SJSA1 (cell line): ENCODE results near the gene DYNC1LI1. TPM values are rescaled to one million over a fixed set of nuclear protein-coding genes. Genes with fewer than 3 reads are reported as not detected.

Source experiments
- DNase-seq, 2 experiments: peaks; one replicate each; pipeline ENCODE4 v3.0.0-alpha.2; 2015 to 2020; ENCODE audit warnings: low spot score in 2 of 2, low read depth in 1 of 2
- H3K27ac ChIP-seq: fragments of 250-450 bp; sonication (Bioruptor Pico); 2 replicates; pipeline ENCODE4 v1.5.1; 2020; ENCODE audit warnings: mild to moderate bottlenecking, moderate library complexity
- H3K27me3 ChIP-seq: fragments of 250-450 bp; sonication (Bioruptor Pico); replicated peaks from 2 replicates; pipeline ENCODE4 v1.5.1; 2020; ENCODE audit warnings: mild to moderate bottlenecking, moderate library complexity
- H3K36me3 ChIP-seq: fragments of 250-450 bp; sonication (Bioruptor Pico); 2 replicates; pipeline ENCODE4 v1.5.1; 2020; ENCODE audit warnings: mild to moderate bottlenecking
- H3K4me1 ChIP-seq: fragments of 250-450 bp; sonication (Bioruptor Pico); replicated peaks from 2 replicates; pipeline ENCODE4 v1.6.1; 2021; ENCODE audit warnings: mild to moderate bottlenecking
- H3K4me3 ChIP-seq: fragments of 250-450 bp; sonication (Bioruptor Pico); 2 replicates; pipeline ENCODE4 v1.5.1; 2020; ENCODE audit warnings: mild to moderate bottlenecking
- H3K9me3 ChIP-seq: fragments of 250-450 bp; sonication (Bioruptor Pico); replicated peaks from 2 replicates; pipeline ENCODE4 v1.5.1; 2020; ENCODE audit warnings: mild to moderate bottlenecking
- total RNA-seq: library from RNA; depleted of rRNA; stranded (reverse); fragments of >200 nt; shearing (Covaris generic); gene quantifications from 2 replicates; pipeline ENCODE4 v1.2.3, GENCODE V29; 2014; rRNA removed

The DYNC1LI1 gene
- total RNA-seq, result 48.1 and 67.0 TPM in 2 replicates

GRCh38 chr3:32570421-32571191 is at the start of gene DYNC1LI1:
Gene DYNC1LI1, minus strand, starts transcription at chr3:32570858. Its CDS starts 88 bp downstream, at chr3:32570770.
- DNase-seq, result peak; percentile 91 to 93
- Histone ChIP-seq H3K9me3 (peaks cover 3% of the 10 kb centered on the region; the same call in 1 of the 2 replicates), H3K36me3 (peaks cover 17% of the 10 kb centered on the region), H3K27me3 (no peaks in the 10 kb centered on the region), H3K4me3 (peak within 1 kb of the TSS; percentile 99), H3K27ac (peak within 1 kb of the TSS; percentile 97), H3K4me1 (peaks cover 28% of the 10 kb centered on the region)

- no peaks in the 10 kb centered on the region for H3K36me3 ChIP-seq
- H3K4me3 ChIP-seq, result no peak overlapping the region
- no peak overlapping the region for H3K27ac ChIP-seq
- no peaks in the 10 kb centered on the region for H3K27me3 ChIP-seq
- peaks cover 7% of the 10 kb centered on the region for H3K4me1 ChIP-seq
- no peaks in the 10 kb centered on the region for H3K9me3 ChIP-seq
- DNase-seq, result no peak
Measured at GRCh38 chr3:32619395-32619794, 48.7 kb upstream of the DYNC1LI1 start.

DNA sequence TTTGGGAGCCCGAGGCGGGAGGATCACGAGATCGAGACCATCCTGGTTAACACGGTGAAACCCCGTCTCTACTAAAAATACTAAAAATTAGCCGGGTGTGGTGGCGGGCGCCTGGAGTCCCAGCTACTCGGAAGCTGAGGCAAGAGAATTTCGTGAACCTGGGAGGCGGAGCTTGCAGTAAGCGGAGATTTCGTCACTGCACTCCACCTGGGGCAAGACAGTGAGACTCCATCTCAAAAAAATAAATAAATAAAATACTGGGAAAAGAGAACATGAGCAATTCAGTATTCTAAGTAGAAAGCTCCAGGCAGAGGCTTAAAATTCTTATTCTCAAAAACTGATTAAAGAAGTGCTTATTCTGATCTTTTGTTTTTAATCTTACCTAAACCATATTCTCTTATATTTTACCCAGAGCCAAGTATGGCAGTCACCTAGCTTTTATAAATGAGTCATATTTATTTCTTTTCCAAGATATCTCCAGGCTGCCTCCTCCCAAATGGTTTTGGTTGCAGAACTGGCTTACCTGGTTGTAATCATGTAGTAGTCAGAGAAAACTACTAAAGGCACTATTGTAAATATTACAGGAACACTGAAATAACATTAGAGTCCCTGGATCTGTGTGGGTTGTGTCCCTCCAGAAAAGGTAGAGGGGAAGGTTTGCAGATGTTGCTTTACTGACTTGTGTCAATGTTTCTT is 45.8 kb upstream of the DYNC1LI1 start:
- Histone ChIP-seq H3K27ac (no peak overlapping the region), H3K27me3 (no peaks in the 10 kb centered on the region), H3K36me3 (no peaks in the 10 kb centered on the region), H3K9me3 (no peaks in the 10 kb centered on the region), H3K4me3 (no peak overlapping the region), H3K4me1 (peaks cover 7% of the 10 kb centered on the region)
- no peak for DNase-seq

- Histone ChIP-seq H3K36me3 (no peaks in the 10 kb centered on the region), H3K4me3 (no peak overlapping the region), H3K27ac (peak overlapping the region; percentile 39; the same call in 1 of the 2 replicates), H3K27me3 (no peaks in the 10 kb centered on the region), H3K9me3 (no peaks in the 10 kb centered on the region), H3K4me1 (peaks cover 7% of the 10 kb centered on the region)
- DNase-seq, result peak in 1 of 2 experiments; percentile 34
Measured at GRCh38 chr3:32614956-32615355, 44.3 kb upstream of the DYNC1LI1 start.

DNA sequence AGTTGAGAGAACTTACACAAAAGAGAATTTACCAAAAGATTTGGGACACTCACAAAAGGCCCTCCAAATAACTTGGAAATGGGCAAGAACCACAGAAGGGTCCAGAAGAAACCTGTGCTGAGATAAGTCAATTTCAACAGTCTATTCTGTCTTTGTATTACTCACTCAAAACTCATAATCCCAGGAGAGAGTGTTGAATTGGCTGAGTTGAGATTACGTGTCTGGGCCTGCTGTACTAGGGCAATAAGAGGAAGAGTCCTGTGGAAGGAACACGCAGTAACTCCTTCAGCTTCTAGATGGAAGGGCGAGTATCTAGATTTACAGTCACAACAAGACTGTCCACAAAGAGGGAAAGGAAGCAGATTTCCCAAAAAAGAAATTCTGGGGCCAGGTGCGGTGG is 42.5 kb upstream of the DYNC1LI1 start:
- no peak overlapping the region for H3K27ac ChIP-seq
- no peak overlapping the region for H3K4me3 ChIP-seq
- peaks cover 7% of the 10 kb centered on the region for H3K4me1 ChIP-seq
- H3K9me3 ChIP-seq, result no peaks in the 10 kb centered on the region
- H3K27me3 ChIP-seq, result no peaks in the 10 kb centered on the region
- no peak for DNase-seq
- no peaks in the 10 kb centered on the region for H3K36me3 ChIP-seq

DNA sequence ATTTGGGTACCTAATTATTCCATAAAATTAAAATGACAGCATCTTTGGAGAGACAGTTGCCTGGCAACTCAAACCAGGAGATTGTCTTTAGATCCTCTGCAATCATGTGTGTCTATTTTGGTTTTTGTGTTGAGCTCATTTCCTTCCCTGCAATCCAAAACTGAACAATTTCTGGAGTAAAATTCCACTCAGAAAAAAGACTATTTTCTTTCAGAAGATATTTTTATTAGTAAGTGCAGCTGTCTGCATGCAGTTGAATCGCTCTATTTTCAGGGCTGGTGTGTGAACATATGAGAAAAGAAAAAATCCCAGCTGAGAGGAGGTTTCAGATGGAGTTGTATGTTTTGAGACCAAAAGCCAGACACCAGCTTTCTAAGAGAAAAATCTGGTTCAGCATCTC is 41.9 kb upstream of the DYNC1LI1 start:
- Histone ChIP-seq H3K4me1 (peaks cover 7% of the 10 kb centered on the region), H3K9me3 (no peaks in the 10 kb centered on the region), H3K36me3 (no peaks in the 10 kb centered on the region), H3K27ac (no peak overlapping the region), H3K4me3 (no peak overlapping the region), H3K27me3 (no peaks in the 10 kb centered on the region)
- no peak for DNase-seq

DNA sequence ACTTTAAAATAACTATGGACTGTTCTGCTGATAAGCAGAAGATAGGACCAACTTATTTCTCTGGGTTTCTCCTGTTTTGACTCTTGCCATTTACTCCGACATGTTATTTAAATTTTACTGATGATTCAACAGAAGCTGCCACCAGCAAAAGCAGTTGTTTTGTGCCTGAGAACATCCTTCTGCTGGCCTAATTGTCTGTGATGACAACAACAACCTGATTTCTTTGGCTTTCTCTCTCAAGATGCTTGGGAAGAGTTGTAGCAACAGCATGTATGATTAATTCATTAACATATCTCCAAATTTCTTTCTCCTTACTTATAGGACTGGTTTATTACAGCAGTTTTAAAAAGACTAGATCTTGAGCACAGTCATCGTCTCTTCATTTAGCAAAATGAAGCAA is 36.9 kb upstream of the DYNC1LI1 start:
- Histone ChIP-seq H3K27me3 (no peaks in the 10 kb centered on the region), H3K4me3 (no peak overlapping the region), H3K4me1 (no peaks in the 10 kb centered on the region)

DNA sequence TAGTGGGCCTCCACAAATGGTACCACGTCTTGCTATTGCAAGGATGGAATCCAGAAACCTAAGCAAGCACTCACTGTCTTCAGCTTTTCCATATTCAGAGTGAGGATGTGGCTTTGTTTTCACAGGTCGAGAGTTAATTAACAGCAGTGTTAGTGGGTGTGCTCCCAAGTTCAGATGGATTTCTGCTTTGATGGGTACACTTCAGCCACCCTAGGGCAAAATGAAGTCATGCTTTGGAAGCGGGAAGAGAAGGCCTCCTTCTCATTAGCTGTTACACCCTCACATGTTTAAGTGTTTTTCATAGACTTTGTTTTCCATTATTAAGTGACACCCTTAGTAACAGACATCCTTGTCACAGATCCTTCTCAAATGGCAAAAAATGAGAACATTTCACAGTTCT is 36.3 kb upstream of the DYNC1LI1 start:
- Histone ChIP-seq H3K27ac (no peak overlapping the region), H3K4me1 (no peaks in the 10 kb centered on the region), H3K4me3 (no peak overlapping the region)

More for the DNA sequence above, 36.9 kb upstream of the DYNC1LI1 start:
- DNase-seq, result no peak
- Histone ChIP-seq H3K9me3 (no peaks in the 10 kb centered on the region), H3K27ac (no peak overlapping the region), H3K36me3 (no peaks in the 10 kb centered on the region)

DNA sequence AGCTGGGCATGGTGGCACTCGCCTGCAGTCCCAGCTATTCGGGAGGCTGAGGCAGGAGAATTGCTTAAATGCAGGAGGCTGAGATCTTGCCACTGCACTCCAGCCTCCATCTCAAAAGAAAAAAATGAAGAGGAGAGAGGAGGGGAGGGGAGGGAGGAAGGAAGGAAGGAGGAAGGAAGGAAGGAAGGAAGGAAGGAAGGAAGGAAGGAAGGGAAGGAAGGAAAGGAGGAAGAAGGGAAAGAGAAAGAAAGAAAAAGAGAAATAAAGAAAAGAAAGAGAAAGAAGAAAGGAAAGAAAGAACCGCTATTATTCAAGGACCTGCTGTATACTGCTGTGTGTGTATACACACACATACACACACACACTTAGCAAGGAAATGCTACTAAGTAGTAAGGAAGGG is 35.6 kb upstream of the DYNC1LI1 start:
- Histone ChIP-seq H3K27ac (no peak overlapping the region), H3K4me3 (no peak overlapping the region), H3K27me3 (no peaks in the 10 kb centered on the region), H3K36me3 (no peaks in the 10 kb centered on the region), H3K9me3 (no peaks in the 10 kb centered on the region), H3K4me1 (no peaks in the 10 kb centered on the region)
- no peak for DNase-seq

More for the DNA sequence above, 36.3 kb upstream of the DYNC1LI1 start:
- Histone ChIP-seq H3K9me3 (no peaks in the 10 kb centered on the region), H3K36me3 (no peaks in the 10 kb centered on the region), H3K27me3 (no peaks in the 10 kb centered on the region)
- DNase-seq, result no peak

DNA sequence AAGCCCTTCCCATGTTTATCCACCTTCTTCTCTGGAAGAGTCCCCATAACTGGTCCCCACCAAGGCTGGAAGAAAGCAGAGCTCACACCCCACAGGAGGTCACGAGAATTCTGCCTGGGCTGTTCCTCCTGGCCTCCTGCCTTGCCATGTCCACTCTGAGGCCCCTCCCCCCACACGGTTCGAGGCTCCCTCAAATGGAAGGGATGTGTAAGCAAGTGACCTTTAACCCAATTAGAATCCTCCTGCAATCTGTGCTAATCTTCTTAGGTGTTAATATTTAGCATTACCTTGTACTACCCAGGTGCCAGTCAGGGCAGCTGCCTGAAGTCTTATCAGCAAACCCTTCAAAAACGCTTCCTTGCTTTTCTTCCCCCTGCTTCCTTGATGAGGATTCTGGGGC is 32.4 kb upstream of the DYNC1LI1 start:
- Histone ChIP-seq H3K9me3 (no peaks in the 10 kb centered on the region), H3K27me3 (no peaks in the 10 kb centered on the region), H3K27ac (no peak overlapping the region), H3K4me1 (no peaks in the 10 kb centered on the region), H3K36me3 (no peaks in the 10 kb centered on the region), H3K4me3 (no peak overlapping the region)
- no peak for DNase-seq

- Histone ChIP-seq H3K27ac (no peak overlapping the region), H3K27me3 (no peaks in the 10 kb centered on the region), H3K4me1 (no peaks in the 10 kb centered on the region), H3K4me3 (no peak overlapping the region), H3K9me3 (no peaks in the 10 kb centered on the region), H3K36me3 (no peaks in the 10 kb centered on the region)
- no peak for DNase-seq
Measured at GRCh38 chr3:32602206-32602605, 31.5 kb upstream of the DYNC1LI1 start.

- no peak for DNase-seq
- H3K4me3 ChIP-seq, result no peak overlapping the region
- no peaks in the 10 kb centered on the region for H3K36me3 ChIP-seq
- H3K27ac ChIP-seq, result no peak overlapping the region
- H3K4me1 ChIP-seq, result no peaks in the 10 kb centered on the region
- no peaks in the 10 kb centered on the region for H3K27me3 ChIP-seq
- no peaks in the 10 kb centered on the region for H3K9me3 ChIP-seq
Measured at GRCh38 chr3:32601722-32602121, 31.1 kb upstream of the DYNC1LI1 start.

- no peak overlapping the region for H3K4me3 ChIP-seq
- H3K4me1 ChIP-seq, result no peaks in the 10 kb centered on the region
- no peaks in the 10 kb centered on the region for H3K9me3 ChIP-seq
Measured at GRCh38 chr3:32597656-32598055, 27.0 kb upstream of the DYNC1LI1 start.

DNA sequence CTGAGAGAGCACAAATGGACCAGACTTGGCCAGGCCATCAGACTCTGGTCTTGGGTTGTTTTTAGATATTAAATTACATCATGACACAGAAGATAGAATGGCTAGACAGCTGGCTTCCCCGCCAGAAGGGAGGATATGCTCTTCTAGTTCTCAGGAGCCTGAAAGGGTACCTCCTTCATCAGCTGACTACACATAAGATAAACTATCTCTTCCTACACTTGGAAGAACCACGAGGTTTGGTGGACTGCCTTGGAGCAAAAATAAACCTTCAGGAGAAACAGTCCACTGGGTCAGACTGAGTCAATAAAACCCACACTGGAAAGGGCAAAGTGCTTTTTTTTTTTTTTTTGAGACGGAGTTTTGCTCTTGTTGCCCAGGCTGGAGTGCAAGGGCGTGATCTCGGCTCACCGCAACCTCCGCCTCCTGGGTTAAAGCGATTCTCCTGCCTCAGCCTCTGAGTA is 26.3 kb upstream of the DYNC1LI1 start:
- H3K9me3 ChIP-seq, result no peaks in the 10 kb centered on the region
- no peak overlapping the region for H3K4me3 ChIP-seq
- H3K4me1 ChIP-seq, result no peaks in the 10 kb centered on the region
- H3K27ac ChIP-seq, result no peak overlapping the region
- H3K36me3 ChIP-seq, result no peaks in the 10 kb centered on the region
- no peak for DNase-seq
- H3K27me3 ChIP-seq, result no peaks in the 10 kb centered on the region

More at GRCh38 chr3:32597656-32598055, 27.0 kb upstream of the DYNC1LI1 start:
- no peak for DNase-seq
- Histone ChIP-seq H3K27me3 (no peaks in the 10 kb centered on the region), H3K27ac (no peak overlapping the region), H3K36me3 (no peaks in the 10 kb centered on the region)
